ENCODE measurements around the gene C6orf132.

GRCh38 chr6:42148058-42148457 lies 5.6 kb upstream of the C6orf132 start:
- TF ChIP-seq CTCF (IDR thresholded peaks at IDR 0.05): no peak
- TF ChIP-seq POLR2A (IDR thresholded peaks at IDR 0.05): no peak

Measured in body of pancreas (tissue), 4 donors.